ENCODE results near the gene NAGS.

DNA sequence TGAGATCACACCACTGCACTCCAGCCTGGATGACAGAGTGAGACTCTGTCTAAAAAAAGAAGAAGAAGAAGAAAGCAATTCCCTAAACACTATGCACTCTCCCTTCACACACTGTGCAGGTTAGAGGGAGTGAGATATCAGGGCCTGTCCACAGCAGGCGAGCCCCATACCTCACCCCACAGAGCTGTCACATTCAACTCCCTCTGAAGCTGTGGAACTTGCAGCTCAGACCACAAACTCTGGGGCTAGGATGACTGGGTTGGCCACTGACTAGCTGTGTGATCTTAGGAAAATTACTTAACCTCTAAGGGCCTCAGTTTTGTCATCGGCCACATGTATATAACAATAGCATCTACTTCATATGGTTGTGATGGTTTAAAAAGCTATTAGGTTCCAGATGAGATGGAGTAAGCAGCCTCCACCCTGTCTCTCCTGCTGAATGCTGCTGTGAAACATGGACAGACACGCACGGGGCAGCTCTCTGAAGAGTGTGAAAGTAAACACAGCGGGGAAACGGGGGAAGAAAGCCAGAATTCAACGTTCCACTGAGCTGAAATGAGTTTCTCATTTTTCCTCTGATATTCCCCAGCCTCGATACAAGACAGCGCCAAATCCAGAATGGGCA, 37.1 kb upstream of the NAGS start:
- TF ChIP-seq, protein P1, sequence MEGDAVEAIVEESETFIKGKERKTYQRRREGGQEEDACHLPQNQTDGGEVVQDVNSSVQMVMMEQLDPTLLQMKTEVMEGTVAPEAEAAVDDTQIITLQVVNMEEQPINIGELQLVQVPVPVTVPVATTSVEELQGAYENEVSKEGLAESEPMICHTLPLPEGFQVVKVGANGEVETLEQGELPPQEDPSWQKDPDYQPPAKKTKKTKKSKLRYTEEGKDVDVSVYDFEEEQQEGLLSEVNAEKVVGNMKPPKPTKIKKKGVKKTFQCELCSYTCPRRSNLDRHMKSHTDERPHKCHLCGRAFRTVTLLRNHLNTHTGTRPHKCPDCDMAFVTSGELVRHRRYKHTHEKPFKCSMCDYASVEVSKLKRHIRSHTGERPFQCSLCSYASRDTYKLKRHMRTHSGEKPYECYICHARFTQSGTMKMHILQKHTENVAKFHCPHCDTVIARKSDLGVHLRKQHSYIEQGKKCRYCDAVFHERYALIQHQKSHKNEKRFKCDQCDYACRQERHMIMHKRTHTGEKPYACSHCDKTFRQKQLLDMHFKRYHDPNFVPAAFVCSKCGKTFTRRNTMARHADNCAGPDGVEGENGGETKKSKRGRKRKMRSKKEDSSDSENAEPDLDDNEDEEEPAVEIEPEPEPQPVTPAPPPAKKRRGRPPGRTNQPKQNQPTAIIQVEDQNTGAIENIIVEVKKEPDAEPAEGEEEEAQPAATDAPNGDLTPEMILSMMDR (IDR thresholded peaks at IDR 0.05): no peak
- no peak for TF ChIP-seq POLR2A (IDR thresholded peaks at IDR 0.05)

Measured in body of pancreas (tissue), 4 donors.